Cardiac muscle cell (in vitro differentiated cells and primary cell): ENCODE data around the gene GNE. TPM values are rescaled to one million over a fixed set of nuclear protein-coding genes. Genes with fewer than 3 reads are reported as not detected.

Experiments
- DNase-seq, 2 donors: peaks; one replicate each; pipeline versions ENCODE4 v3.0.0 to v3.0.0-alpha.2; 2010 to 2017; ENCODE audit warnings: low read depth in 1 of 2, low spot score in 1 of 2
- H3K27ac ChIP-seq: fragments of 200-600 bp; sonication (generic); 2 replicates; pipeline ENCODE4 v1.5.1; 2016
- H3K27me3 ChIP-seq: fragments of 200-600 bp; sonication (generic); 2 replicates; pipeline ENCODE4 v1.6.0; 2016; ENCODE audit warnings: control low read depth
- H3K36me3 ChIP-seq: fragments of 200-600 bp; sonication (generic); 2 replicates; pipeline ENCODE4 v1.5.1; 2016; ENCODE audit warnings: control low read depth
- H3K4me1 ChIP-seq: fragments of 200-600 bp; sonication (generic); 2 replicates; pipeline ENCODE4 v1.8.1; 2017; ENCODE audit warnings: low read depth, mild to moderate bottlenecking, mixed run types
- H3K4me3 ChIP-seq: fragments of 200-600 bp; sonication (generic); 2 replicates; pipeline ENCODE4 v1.5.1; 2016; ENCODE audit warnings: mild to moderate bottlenecking
- H3K9me3 ChIP-seq: fragments of 200-600 bp; sonication (generic); 2 replicates; pipeline ENCODE4 v1.5.1; 2017; ENCODE audit warnings: low read depth, mild to moderate bottlenecking, control low read depth
- CTCF ChIP-seq: IDR thresholded peaks from 2 replicates; pipeline ENCODE4 v1.5.1; 2012; ENCODE audit warnings: low read depth, mild to moderate bottlenecking, low read length
- polyA plus RNA-seq: library from polyadenylated mRNA; unstranded; fragments of >200 nt; fragmentation: Nextera tagmentation; extraction: Ambion mirVana; gene quantifications from 2 replicates; pipeline ENCODE4 v1.2.1, GENCODE V29; 2016
- total RNA-seq: library from RNA; depleted of rRNA; stranded (reverse); fragments of >200 nt; gene quantifications from 2 replicates; pipeline ENCODE4 v1.2.3, GENCODE V29; 2016

Gene GNE
- total and polyA plus RNA-seq, 2 experiments from 2014 or later: 3.6 to 9.5 TPM

GRCh38 chr9:36217256-36217968 lies 40.8 kb downstream of the GNE start:
- H3K27me3 ChIP-seq: no peaks in the 10 kb centered on the region
- no peak for DNase-seq
- H3K4me3 ChIP-seq: no peak overlapping the region
- H3K27ac ChIP-seq: peak overlapping the region; percentile 1
- peaks cover 40% of the 10 kb centered on the region for H3K36me3 ChIP-seq
- H3K9me3 ChIP-seq: no peaks in the 10 kb centered on the region
- no peak for TF ChIP-seq CTCF
- peaks cover 3% of the 10 kb centered on the region for H3K4me1 ChIP-seq

DNA sequence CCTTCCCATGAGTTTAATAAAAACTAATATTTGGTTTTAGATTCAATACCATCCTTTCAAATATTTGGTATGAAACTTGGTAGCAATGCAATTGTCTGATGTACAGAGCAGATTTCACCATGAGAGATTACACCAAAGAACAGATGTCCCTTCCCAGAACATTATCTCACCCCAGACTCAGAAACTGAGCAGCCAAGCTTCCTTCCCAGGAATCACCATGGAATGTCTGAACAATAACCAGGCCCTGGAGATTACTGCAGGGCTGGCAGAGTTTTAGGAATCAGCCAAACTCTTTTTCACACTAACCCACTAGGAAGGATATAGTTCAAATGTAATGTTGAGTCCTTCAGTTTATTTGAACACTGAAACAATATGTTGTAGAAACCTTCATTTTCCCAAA lies 43.7 kb downstream of the GNE start:
- peak in 1 of 2 donors; percentile 74 for DNase-seq
- H3K4me3 ChIP-seq: no peak overlapping the region
- no peaks in the 10 kb centered on the region for H3K27me3 ChIP-seq
- peaks cover 3% of the 10 kb centered on the region for H3K4me1 ChIP-seq
- H3K9me3 ChIP-seq: no peaks in the 10 kb centered on the region
- peaks cover 30% of the 10 kb centered on the region for H3K36me3 ChIP-seq
- no peak for TF ChIP-seq CTCF
- H3K27ac ChIP-seq: peak overlapping the region; percentile 64

DNA sequence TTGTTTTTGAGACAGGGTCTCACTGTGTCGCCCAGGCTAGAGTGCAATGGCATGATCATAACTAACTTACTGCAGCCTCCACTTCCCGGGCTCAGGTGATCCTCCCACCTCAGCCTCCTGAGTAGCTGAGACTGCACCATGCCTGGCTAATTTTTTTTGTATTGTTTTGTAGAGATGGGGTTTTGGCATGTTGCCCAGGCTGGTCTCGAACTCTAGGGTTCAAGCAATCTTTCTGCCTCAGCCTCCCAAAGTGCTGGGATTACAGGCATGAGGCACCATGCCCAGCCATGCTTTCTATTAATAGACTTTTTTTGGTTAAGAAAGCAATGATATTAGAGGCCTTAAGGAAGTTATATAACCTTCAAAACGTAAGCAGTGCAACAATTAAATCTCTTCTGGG lies 44.3 kb downstream of the GNE start:
- Histone ChIP-seq H3K27ac (peak overlapping the region; percentile 64), H3K36me3 (peaks cover 33% of the 10 kb centered on the region), H3K27me3 (no peaks in the 10 kb centered on the region), H3K4me1 (peaks cover 3% of the 10 kb centered on the region), H3K4me3 (no peak overlapping the region), H3K9me3 (no peaks in the 10 kb centered on the region)
- TF ChIP-seq CTCF: no peak
- peak in 1 of 2 donors; percentile 14 for DNase-seq

- Histone ChIP-seq H3K36me3 (peaks cover 33% of the 10 kb centered on the region), H3K9me3 (no peaks in the 10 kb centered on the region), H3K27ac (peak overlapping the region; percentile 64), H3K4me1 (peaks cover 3% of the 10 kb centered on the region), H3K4me3 (no peak overlapping the region), H3K27me3 (no peaks in the 10 kb centered on the region)
- DNase-seq: no peak
- TF ChIP-seq CTCF: no peak
Observed at GRCh38 chr9:36213387-36213786, 44.9 kb downstream of the GNE start.

DNA sequence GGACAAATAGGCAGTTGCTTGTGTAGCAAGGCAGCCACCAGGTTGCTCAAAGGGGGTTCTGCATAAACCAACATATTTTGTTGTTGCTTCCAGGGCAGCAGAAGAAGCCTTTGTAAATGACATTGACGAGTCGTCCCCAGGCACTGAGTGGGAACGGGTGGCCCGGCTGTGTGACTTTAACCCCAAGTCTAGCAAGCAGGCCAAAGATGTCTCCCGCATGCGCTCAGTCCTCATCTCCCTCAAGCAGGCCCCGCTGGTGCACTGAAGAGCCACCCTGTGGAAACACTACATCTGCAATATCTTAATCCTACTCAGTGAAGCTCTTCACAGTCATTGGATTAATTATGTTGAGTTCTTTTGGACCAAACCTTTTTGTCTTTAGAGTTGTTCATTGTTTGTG lies 46.7 kb downstream of the GNE start:
- TF ChIP-seq CTCF: no peak
- Histone ChIP-seq H3K4me3 (no peak overlapping the region), H3K27me3 (no peaks in the 10 kb centered on the region), H3K4me1 (peaks cover 8% of the 10 kb centered on the region), H3K9me3 (no peaks in the 10 kb centered on the region), H3K27ac (no peak overlapping the region), H3K36me3 (peaks cover 26% of the 10 kb centered on the region)
- no peak for DNase-seq
